Measurements from ENCODE around the gene PUM2.
A peak's percentile ranks its signal among the peaks of the same experiment; 100 is the strongest.

PUM2 gene

DNA sequence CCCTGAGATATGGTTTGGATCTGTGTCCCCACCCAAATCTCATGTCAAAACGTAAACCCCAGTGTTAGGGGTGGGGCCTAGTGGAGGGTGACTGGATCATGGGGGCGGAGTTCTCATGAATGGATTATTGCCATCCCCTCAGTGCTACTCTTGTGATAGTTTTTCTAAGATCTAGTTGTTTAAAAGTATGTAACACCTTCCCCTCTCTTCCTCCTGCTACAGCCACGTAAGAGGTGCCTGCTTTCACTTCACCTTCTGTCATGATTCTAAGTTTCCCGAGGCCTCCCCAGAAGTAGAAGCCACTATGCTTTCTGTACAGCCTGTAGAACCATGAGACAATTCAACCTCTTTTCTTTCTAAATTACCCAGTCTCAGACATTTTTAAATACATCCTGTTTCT is 16.9 kb downstream of the PUM2 start:
- peaks cover 100% of the 10 kb centered on the region for H3K79me2 ChIP-seq (ENCODE audit: low read length)
- TF ChIP-seq EZH2phosphoT487 (IDR thresholded peaks at IDR 0.05; ENCODE audit: low read depth): no peak
- TF ChIP-seq, protein P1, sequence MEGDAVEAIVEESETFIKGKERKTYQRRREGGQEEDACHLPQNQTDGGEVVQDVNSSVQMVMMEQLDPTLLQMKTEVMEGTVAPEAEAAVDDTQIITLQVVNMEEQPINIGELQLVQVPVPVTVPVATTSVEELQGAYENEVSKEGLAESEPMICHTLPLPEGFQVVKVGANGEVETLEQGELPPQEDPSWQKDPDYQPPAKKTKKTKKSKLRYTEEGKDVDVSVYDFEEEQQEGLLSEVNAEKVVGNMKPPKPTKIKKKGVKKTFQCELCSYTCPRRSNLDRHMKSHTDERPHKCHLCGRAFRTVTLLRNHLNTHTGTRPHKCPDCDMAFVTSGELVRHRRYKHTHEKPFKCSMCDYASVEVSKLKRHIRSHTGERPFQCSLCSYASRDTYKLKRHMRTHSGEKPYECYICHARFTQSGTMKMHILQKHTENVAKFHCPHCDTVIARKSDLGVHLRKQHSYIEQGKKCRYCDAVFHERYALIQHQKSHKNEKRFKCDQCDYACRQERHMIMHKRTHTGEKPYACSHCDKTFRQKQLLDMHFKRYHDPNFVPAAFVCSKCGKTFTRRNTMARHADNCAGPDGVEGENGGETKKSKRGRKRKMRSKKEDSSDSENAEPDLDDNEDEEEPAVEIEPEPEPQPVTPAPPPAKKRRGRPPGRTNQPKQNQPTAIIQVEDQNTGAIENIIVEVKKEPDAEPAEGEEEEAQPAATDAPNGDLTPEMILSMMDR (IDR thresholded peaks at IDR 0.05; ENCODE audit: low read depth, low read length): no peak
- no peak overlapping the region for H3K9ac ChIP-seq (ENCODE audit: low read length)
- no peaks in the 10 kb centered on the region for H3K27me3 ChIP-seq (ENCODE audit: low read depth, low read length)
- H3K4me2 ChIP-seq (ENCODE audit: low read length): peak overlapping the region; percentile 56
- peaks cover 100% of the 10 kb centered on the region for H4K20me1 ChIP-seq (ENCODE audit: insufficient read depth, low read length)
- no peak overlapping the region for H2AFZ ChIP-seq (ENCODE audit: low read depth, low read length)
- peak overlapping the region; percentile 56 for H3K27ac ChIP-seq (ENCODE audit: low read length)
- peak overlapping the region; percentile 15; the same call in 1 of the 2 replicates for H3K4me3 ChIP-seq (ENCODE audit: low read length)
- H3K4me1 ChIP-seq (ENCODE audit: low read length): peaks cover 60% of the 10 kb centered on the region
- H3K9me3 ChIP-seq (ENCODE audit: insufficient read depth, low read length): no peaks in the 10 kb centered on the region
- H3K36me3 ChIP-seq (replicated peaks; ENCODE audit: low read depth, low read length): peaks cover 44% of the 10 kb centered on the region

DNA sequence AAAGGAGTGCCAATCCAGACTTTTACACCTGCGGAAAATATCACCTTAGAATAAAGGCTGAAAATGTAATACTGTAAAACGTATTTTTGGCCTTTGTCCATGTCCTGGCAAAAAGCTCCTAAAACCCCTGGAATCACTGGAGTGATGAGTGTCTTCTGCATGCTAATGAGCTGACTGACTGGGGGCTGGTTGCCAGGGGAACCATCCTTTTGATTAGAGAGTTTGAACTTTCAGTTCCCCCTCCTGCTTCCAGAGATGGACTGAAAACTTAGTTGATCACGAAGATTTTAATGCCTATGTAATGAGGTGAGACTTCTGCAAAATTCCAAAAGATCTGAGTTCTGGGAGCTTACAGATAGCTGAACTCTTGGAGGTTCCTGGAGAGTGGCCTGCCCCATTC is 20.5 kb downstream of the PUM2 start:
- no peak overlapping the region for H3K9ac ChIP-seq (ENCODE audit: low read length)
- H3K79me2 ChIP-seq (ENCODE audit: low read length): peaks cover 100% of the 10 kb centered on the region
- peak overlapping the region; percentile 31 for H3K4me2 ChIP-seq (ENCODE audit: low read length)
- no peak overlapping the region for H3K27ac ChIP-seq (ENCODE audit: low read length)
- no peak overlapping the region for H2AFZ ChIP-seq (ENCODE audit: low read depth, low read length)
- peaks cover 60% of the 10 kb centered on the region for H3K4me1 ChIP-seq (ENCODE audit: low read length)
- H3K27me3 ChIP-seq (ENCODE audit: low read depth, low read length): no peaks in the 10 kb centered on the region
- H3K9me3 ChIP-seq (ENCODE audit: insufficient read depth, low read length): no peaks in the 10 kb centered on the region
- peaks cover 41% of the 10 kb centered on the region for H3K36me3 ChIP-seq (replicated peaks; ENCODE audit: low read depth, low read length)
- H4K20me1 ChIP-seq (ENCODE audit: insufficient read depth, low read length): peaks cover 95% of the 10 kb centered on the region
- TF ChIP-seq EZH2phosphoT487 (IDR thresholded peaks at IDR 0.05; ENCODE audit: low read depth): no peak
- TF ChIP-seq, protein P1 (IDR thresholded peaks at IDR 0.05; ENCODE audit: low read depth, low read length): no peak
- H3K4me3 ChIP-seq (ENCODE audit: low read length): no peak overlapping the region

DNA sequence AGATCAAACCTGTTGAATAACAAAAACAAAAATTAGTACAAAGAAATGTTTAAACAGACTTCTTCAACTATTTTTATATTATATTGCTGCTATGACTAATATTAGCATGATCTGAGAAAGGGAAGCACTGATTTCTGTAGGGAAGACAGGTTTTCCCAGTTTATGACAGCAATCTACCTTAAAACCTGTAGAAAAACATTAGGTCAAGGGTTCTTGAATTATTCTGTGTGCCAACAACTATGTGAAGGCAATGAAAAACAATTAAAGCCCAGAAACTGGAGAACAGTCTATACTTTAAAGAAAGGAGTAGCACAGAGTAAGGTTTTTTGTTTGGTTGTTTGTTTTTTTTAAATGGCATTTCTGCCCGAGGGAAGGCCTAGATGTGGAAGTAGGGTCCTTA is 23.3 kb downstream of the PUM2 start:
- Histone ChIP-seq H4K20me1 (ENCODE audit: insufficient read depth, low read length) (peaks cover 86% of the 10 kb centered on the region), H3K9me3 (ENCODE audit: insufficient read depth, low read length) (no peaks in the 10 kb centered on the region), H3K4me2 (ENCODE audit: low read length) (no peak overlapping the region), H3K27ac (ENCODE audit: low read length) (no peak overlapping the region), H3K36me3 (replicated peaks; ENCODE audit: low read depth, low read length) (peaks cover 46% of the 10 kb centered on the region), H3K79me2 (ENCODE audit: low read length) (peaks cover 100% of the 10 kb centered on the region), H3K4me1 (ENCODE audit: low read length) (peaks cover 34% of the 10 kb centered on the region), H3K27me3 (ENCODE audit: low read depth, low read length) (no peaks in the 10 kb centered on the region), H2AFZ (ENCODE audit: low read depth, low read length) (no peak overlapping the region), H3K4me3 (ENCODE audit: low read length) (no peak overlapping the region), H3K9ac (ENCODE audit: low read length) (no peak overlapping the region; the same call in 1 of the 2 replicates)
- no peak for TF ChIP-seq EZH2phosphoT487 (IDR thresholded peaks at IDR 0.05; ENCODE audit: low read depth)
- TF ChIP-seq, protein P1 (IDR thresholded peaks at IDR 0.05; ENCODE audit: low read depth, low read length): no peak

DNA sequence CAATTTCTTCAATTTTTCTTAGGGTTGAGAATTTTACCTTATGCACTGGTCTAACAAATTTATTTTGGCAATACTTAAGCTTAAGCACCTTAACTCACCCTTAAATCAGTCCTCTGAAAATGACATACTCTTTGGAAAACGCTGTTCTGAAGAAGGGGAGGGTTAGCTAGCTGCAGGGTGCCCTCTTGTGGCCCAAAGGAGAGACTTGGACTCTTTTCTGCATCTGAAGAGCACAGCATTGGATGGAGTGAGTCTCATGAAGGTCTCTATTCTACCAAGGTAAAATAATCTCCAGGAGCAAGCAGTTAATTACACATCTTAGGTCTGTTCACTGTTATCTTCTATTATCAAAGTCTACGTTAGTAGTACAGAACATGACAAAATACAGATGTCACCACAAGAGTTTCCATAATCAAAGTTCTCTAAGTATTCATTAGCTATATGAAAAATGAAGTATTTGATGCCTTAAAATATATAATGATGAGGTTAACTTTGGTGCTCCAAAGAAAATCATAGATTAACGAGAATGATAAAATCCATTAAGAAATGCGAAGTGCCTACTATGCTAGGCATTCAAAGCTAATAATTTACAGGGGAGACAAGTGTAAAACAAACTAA is 24.4 kb downstream of the PUM2 start:
- Histone ChIP-seq H3K36me3 (replicated peaks; ENCODE audit: low read depth, low read length) (peaks cover 36% of the 10 kb centered on the region), H3K4me3 (ENCODE audit: low read length) (no peak overlapping the region), H3K9ac (ENCODE audit: low read length) (no peak overlapping the region), H3K27ac (ENCODE audit: low read length) (no peak overlapping the region), H4K20me1 (ENCODE audit: insufficient read depth, low read length) (peaks cover 80% of the 10 kb centered on the region), H2AFZ (ENCODE audit: low read depth, low read length) (no peak overlapping the region), H3K9me3 (ENCODE audit: insufficient read depth, low read length) (no peaks in the 10 kb centered on the region), H3K27me3 (ENCODE audit: low read depth, low read length) (no peaks in the 10 kb centered on the region), H3K79me2 (ENCODE audit: low read length) (peaks cover 100% of the 10 kb centered on the region), H3K4me1 (ENCODE audit: low read length) (peaks cover 25% of the 10 kb centered on the region), H3K4me2 (ENCODE audit: low read length) (no peak overlapping the region)
- no peak for TF ChIP-seq EZH2phosphoT487 (IDR thresholded peaks at IDR 0.05; ENCODE audit: low read depth)
- TF ChIP-seq, protein P1 (IDR thresholded peaks at IDR 0.05; ENCODE audit: low read depth, low read length): peak; percentile 86

All from OCI-LY3 (cell line).